Ishikawa (cell line): Measurements from ENCODE around the gene POTEC.
"Not testable (repeated sequence)": the region's sequence is repeated elsewhere in the genome, so short reads cannot be mapped to it uniquely, and the experiment has no call there.

ENCODE experiments used
- CREB1 ChIP-seq: IDR thresholded peaks from 2 replicates; pipeline ENCODE4 v1.6.1; 2012; ENCODE audit warnings: low read depth
- EGR1 ChIP-seq: IDR thresholded peaks from 2 replicates; pipeline ENCODE4 v1.6.1; 2012
- EP300 ChIP-seq: IDR thresholded peaks from 2 replicates; pipeline ENCODE4 v1.6.1; 2012; ENCODE audit warnings: borderline replicate concordance
- NFIC ChIP-seq: IDR thresholded peaks from 2 replicates; pipeline ENCODE4 v1.6.1; 2012
- TAF1 ChIP-seq: IDR thresholded peaks from 2 replicates; pipeline ENCODE4 v1.6.1; 2012; ENCODE audit warnings: low read depth, mild to moderate bottlenecking
- TCF12 ChIP-seq: IDR thresholded peaks from 2 replicates; pipeline ENCODE4 v1.6.1; 2012; ENCODE audit warnings: low read depth
- TEAD4 ChIP-seq: IDR thresholded peaks from 2 replicates; pipeline ENCODE4 v1.6.1; 2012
- YY1 ChIP-seq: IDR thresholded peaks from 2 replicates; pipeline ENCODE4 v1.6.1; 2012; ENCODE audit warnings: low read depth
- ZBTB7A ChIP-seq: IDR thresholded peaks from 2 replicates; pipeline ENCODE4 v1.6.1; 2012; ENCODE audit warnings: low read depth
- TF ChIP-seq, protein P1 (sequence below): IDR thresholded peaks from 2 replicates; pipeline ENCODE4 v1.6.1; 2012

DNA sequence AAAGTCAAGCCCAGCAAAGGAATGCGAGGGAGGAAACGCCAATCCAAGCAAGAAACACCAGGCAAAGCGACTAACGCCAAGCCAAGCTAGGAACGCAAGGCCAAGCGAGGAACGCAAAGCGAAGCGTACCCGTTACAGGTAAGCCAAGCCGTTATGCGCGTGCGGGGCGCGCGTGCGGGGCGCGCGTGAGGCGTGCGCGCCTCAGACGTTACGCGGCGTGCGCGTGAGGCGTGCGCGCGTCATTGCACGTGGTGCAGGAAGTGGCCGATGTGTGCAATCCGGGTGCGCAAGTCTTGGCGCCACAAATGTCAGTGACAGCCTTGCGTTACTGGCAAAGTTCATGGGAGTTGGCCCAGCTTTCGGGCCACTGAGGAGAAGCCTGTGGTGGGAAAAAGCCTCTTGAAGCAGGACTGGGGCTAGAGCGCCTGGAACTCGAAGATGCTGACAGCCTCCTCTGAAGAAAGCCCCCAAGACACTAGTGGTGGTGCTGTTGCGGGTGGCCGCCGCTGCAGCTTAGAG is at the start of gene POTEC:
- not testable (repeated sequence) for TF ChIP-seq YY1, EGR1, EP300, CREB1, ZBTB7A, TAF1, TEAD4, TCF12, NFIC
- TF ChIP-seq, protein P1, sequence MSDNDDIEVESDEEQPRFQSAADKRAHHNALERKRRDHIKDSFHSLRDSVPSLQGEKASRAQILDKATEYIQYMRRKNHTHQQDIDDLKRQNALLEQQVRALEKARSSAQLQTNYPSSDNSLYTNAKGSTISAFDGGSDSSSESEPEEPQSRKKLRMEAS = not testable (repeated sequence)
